Measurements from ENCODE around the gene PTPRN2. TPM values are rescaled to one million over a fixed set of nuclear protein-coding genes. Genes with fewer than 3 reads are reported as not detected.
"Not testable (repeated sequence)": the region's sequence is repeated elsewhere in the genome, so short reads cannot be mapped to it uniquely, and the experiment has no call there.

The PTPRN2 gene
- total RNA-seq, 1 donor from 2014 or later = 1.2 TPM

- DNase-seq (ENCODE audit: low read depth) = no peak
Measured at GRCh38 chr7:157703131-157703530, 884.5 kb downstream of the PTPRN2 start.

GRCh38 chr7:157702311-157703023 lies 885.2 kb downstream of the PTPRN2 start:
- DNase-seq (ENCODE audit: low read depth) = no peak

GRCh38 chr7:157701395-157702180 lies 886.0 kb downstream of the PTPRN2 start:
- DNase-seq (ENCODE audit: low read depth) = not testable (repeated sequence)

GRCh38 chr7:157700231-157701005 lies 887.2 kb downstream of the PTPRN2 start:
- DNase-seq (ENCODE audit: low read depth) = no peak

- DNase-seq (ENCODE audit: low read depth) = no peak
Measured at GRCh38 chr7:157699357-157700013, 888.1 kb downstream of the PTPRN2 start.

GRCh38 chr7:157697287-157697686 lies 890.3 kb downstream of the PTPRN2 start:
- DNase-seq (ENCODE audit: low read depth) = not testable (repeated sequence)

- DNase-seq (ENCODE audit: low read depth) = not testable (repeated sequence)
Measured at GRCh38 chr7:157695609-157696008, 892.0 kb downstream of the PTPRN2 start.

GRCh38 chr7:157694376-157694665 lies 893.3 kb downstream of the PTPRN2 start:
- DNase-seq (ENCODE audit: low read depth) = no peak

GRCh38 chr7:157693521-157694375 lies 893.9 kb downstream of the PTPRN2 start:
- DNase-seq (ENCODE audit: low read depth) = no peak

GRCh38 chr7:157693071-157693520 lies 894.5 kb downstream of the PTPRN2 start:
- DNase-seq (ENCODE audit: low read depth) = no peak

GRCh38 chr7:157692460-157693011 lies 895.1 kb downstream of the PTPRN2 start:
- DNase-seq (ENCODE audit: low read depth) = no peak

- DNase-seq (ENCODE audit: low read depth) = no peak
Measured at GRCh38 chr7:157691586-157692459, 895.8 kb downstream of the PTPRN2 start.

GRCh38 chr7:157690833-157691585 lies 896.6 kb downstream of the PTPRN2 start:
- no peak for DNase-seq (ENCODE audit: low read depth)

- DNase-seq (ENCODE audit: low read depth) = no peak
Measured at GRCh38 chr7:157690058-157690832, 897.4 kb downstream of the PTPRN2 start.

- no peak for DNase-seq (ENCODE audit: low read depth)
Measured at GRCh38 chr7:157689269-157690057, 898.2 kb downstream of the PTPRN2 start.

GRCh38 chr7:157688533-157689268 lies 898.9 kb downstream of the PTPRN2 start:
- no peak for DNase-seq (ENCODE audit: low read depth)
